Measurements from ENCODE around the gene KEAP1. TPM values are rescaled to one million over a fixed set of nuclear protein-coding genes. Genes with fewer than 3 reads are reported as not detected.
A peak's percentile ranks its signal among the peaks of the same experiment; 100 is the strongest.

KEAP1 gene
- total and polyA plus RNA-seq, 9 of the 15 experiments (the other 6 are each of a cell fraction or from before 2014, with no cell fraction given) = 2.1 to 95.6 (median 64.3) TPM

DNA sequence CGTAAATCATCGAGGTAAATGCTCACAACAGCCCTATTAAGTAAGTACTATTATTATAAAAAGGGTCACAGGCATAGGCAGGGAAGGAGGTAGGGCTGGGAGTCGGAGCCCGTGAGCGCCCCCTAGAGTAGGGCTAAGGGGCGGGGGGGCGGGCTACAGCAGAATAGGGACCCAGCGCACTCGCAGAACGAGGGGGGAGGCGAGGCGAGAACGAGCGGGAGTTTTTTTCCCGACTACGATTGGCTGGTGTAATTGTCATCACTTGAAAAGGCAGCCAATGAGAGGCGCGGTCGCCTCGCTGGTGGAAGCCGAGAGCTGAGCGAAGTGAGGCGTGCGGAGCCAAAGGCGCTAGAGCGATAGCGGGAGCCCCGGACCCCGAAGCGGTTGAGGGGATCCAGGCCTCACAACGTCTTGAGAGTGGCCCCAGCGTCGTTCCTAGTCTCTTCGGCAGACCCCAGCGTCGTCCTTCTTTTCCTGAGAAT is 24.2 kb downstream of the KEAP1 start (continued):
- TF ChIP-seq, protein P1, sequence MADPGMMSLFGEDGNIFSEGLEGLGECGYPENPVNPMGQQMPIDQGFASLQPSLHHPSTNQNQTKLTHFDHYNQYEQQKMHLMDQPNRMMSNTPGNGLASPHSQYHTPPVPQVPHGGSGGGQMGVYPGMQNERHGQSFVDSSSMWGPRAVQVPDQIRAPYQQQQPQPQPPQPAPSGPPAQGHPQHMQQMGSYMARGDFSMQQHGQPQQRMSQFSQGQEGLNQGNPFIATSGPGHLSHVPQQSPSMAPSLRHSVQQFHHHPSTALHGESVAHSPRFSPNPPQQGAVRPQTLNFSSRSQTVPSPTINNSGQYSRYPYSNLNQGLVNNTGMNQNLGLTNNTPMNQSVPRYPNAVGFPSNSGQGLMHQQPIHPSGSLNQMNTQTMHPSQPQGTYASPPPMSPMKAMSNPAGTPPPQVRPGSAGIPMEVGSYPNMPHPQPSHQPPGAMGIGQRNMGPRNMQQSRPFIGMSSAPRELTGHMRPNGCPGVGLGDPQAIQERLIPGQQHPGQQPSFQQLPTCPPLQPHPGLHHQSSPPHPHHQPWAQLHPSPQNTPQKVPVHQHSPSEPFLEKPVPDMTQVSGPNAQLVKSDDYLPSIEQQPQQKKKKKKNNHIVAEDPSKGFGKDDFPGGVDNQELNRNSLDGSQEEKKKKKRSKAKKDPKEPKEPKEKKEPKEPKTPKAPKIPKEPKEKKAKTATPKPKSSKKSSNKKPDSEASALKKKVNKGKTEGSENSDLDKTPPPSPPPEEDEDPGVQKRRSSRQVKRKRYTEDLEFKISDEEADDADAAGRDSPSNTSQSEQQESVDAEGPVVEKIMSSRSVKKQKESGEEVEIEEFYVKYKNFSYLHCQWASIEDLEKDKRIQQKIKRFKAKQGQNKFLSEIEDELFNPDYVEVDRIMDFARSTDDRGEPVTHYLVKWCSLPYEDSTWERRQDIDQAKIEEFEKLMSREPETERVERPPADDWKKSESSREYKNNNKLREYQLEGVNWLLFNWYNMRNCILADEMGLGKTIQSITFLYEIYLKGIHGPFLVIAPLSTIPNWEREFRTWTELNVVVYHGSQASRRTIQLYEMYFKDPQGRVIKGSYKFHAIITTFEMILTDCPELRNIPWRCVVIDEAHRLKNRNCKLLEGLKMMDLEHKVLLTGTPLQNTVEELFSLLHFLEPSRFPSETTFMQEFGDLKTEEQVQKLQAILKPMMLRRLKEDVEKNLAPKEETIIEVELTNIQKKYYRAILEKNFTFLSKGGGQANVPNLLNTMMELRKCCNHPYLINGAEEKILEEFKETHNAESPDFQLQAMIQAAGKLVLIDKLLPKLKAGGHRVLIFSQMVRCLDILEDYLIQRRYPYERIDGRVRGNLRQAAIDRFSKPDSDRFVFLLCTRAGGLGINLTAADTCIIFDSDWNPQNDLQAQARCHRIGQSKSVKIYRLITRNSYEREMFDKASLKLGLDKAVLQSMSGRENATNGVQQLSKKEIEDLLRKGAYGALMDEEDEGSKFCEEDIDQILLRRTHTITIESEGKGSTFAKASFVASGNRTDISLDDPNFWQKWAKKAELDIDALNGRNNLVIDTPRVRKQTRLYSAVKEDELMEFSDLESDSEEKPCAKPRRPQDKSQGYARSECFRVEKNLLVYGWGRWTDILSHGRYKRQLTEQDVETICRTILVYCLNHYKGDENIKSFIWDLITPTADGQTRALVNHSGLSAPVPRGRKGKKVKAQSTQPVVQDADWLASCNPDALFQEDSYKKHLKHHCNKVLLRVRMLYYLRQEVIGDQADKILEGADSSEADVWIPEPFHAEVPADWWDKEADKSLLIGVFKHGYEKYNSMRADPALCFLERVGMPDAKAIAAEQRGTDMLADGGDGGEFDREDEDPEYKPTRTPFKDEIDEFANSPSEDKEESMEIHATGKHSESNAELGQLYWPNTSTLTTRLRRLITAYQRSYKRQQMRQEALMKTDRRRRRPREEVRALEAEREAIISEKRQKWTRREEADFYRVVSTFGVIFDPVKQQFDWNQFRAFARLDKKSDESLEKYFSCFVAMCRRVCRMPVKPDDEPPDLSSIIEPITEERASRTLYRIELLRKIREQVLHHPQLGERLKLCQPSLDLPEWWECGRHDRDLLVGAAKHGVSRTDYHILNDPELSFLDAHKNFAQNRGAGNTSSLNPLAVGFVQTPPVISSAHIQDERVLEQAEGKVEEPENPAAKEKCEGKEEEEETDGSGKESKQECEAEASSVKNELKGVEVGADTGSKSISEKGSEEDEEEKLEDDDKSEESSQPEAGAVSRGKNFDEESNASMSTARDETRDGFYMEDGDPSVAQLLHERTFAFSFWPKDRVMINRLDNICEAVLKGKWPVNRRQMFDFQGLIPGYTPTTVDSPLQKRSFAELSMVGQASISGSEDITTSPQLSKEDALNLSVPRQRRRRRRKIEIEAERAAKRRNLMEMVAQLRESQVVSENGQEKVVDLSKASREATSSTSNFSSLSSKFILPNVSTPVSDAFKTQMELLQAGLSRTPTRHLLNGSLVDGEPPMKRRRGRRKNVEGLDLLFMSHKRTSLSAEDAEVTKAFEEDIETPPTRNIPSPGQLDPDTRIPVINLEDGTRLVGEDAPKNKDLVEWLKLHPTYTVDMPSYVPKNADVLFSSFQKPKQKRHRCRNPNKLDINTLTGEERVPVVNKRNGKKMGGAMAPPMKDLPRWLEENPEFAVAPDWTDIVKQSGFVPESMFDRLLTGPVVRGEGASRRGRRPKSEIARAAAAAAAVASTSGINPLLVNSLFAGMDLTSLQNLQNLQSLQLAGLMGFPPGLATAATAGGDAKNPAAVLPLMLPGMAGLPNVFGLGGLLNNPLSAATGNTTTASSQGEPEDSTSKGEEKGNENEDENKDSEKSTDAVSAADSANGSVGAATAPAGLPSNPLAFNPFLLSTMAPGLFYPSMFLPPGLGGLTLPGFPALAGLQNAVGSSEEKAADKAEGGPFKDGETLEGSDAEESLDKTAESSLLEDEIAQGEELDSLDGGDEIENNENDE (IDR thresholded peaks at IDR 0.05; ENCODE audit: low read depth, low read length) = no peak
- TF ChIP-seq HDGF (IDR thresholded peaks at IDR 0.05) = no peak
- no peak for TF ChIP-seq NR4A1 (CRISPR knock-in tag; IDR thresholded peaks at IDR 0.05)
- TF ChIP-seq NR4A1 (tag; IDR thresholded peaks at IDR 0.05) = no peak
- TF ChIP-seq, protein P2, sequence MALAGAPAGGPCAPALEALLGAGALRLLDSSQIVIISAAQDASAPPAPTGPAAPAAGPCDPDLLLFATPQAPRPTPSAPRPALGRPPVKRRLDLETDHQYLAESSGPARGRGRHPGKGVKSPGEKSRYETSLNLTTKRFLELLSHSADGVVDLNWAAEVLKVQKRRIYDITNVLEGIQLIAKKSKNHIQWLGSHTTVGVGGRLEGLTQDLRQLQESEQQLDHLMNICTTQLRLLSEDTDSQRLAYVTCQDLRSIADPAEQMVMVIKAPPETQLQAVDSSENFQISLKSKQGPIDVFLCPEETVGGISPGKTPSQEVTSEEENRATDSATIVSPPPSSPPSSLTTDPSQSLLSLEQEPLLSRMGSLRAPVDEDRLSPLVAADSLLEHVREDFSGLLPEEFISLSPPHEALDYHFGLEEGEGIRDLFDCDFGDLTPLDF (CRISPR knock-in tag; IDR thresholded peaks at IDR 0.05) = no peak
- peak; percentile 64; the same call in 1 of the 2 replicates for TF ChIP-seq RNF2 (IDR thresholded peaks at IDR 0.05)
- no peak for TF ChIP-seq HOXB6 (CRISPR knock-in tag; IDR thresholded peaks at IDR 0.05; ENCODE audit: borderline replicate concordance)
- no peak for TF ChIP-seq CAMTA2 (CRISPR knock-in tag; conservative IDR thresholded peaks at IDR 0.05)
- no peak for TF ChIP-seq FOXJ2 (tag; IDR thresholded peaks at IDR 0.05)
- no peak for TF ChIP-seq ZNF174 (CRISPR knock-in tag; IDR thresholded peaks at IDR 0.05)
- TF ChIP-seq ZEB2 (IDR thresholded peaks at IDR 0.05) = no peak
- TF ChIP-seq, protein P3, sequence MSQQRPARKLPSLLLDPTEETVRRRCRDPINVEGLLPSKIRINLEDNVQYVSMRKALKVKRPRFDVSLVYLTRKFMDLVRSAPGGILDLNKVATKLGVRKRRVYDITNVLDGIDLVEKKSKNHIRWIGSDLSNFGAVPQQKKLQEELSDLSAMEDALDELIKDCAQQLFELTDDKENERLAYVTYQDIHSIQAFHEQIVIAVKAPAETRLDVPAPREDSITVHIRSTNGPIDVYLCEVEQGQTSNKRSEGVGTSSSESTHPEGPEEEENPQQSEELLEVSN (IDR thresholded peaks at IDR 0.05; ENCODE audit: borderline replicate concordance in 1 of 2, extremely low read depth in 1 of 2, insufficient read depth in 1 of 2, insufficient read length in 1 of 2, low read depth in 1 of 2, low read length in 1 of 2, poor library complexity in 1 of 2, severe bottlenecking in 1 of 2) = peak; percentile 97

All from K562 (cell line).